Measurements from ENCODE around the gene WNT11. TPM values are rescaled to one million over a fixed set of nuclear protein-coding genes. Genes with fewer than 3 reads are reported as not detected.

WNT11 gene
- total RNA-seq, 6 experiments from 2014 or later: not detected

DNA sequence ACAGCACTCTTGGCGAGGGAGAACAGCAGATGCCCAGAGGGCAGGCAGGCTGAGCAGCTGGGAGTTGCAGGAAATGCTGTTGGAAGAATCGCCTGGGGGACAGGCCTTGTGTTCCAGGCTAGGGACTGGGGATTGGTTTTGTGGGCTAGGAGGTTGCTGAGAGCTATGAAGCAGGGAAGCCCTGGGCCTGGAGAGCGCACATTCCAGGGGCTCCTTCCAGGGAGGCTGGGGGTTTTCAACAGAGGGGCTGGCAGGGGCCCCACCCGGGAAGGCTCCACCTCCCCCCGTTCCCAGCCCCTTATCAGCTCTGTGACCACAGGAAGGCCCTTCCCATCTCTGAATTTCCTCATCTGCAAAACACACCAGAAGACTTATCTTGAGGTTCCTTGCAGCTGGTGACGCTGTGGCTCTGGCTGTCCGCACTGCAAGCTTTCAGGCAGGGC lies 21.7 kb downstream of the WNT11 start:
- no peak overlapping the region for H3K27ac Mint-ChIP-seq
- H3K4me3 Mint-ChIP-seq: no peak overlapping the region
- no peaks in the 10 kb centered on the region for H3K36me3 Mint-ChIP-seq (ENCODE audit: low read depth)
- H3K27me3 Mint-ChIP-seq (ENCODE audit: insufficient read depth): peaks cover 26% of the 10 kb centered on the region
- no peaks in the 10 kb centered on the region for H3K9me3 Mint-ChIP-seq
- TF ChIP-seq, protein P1, sequence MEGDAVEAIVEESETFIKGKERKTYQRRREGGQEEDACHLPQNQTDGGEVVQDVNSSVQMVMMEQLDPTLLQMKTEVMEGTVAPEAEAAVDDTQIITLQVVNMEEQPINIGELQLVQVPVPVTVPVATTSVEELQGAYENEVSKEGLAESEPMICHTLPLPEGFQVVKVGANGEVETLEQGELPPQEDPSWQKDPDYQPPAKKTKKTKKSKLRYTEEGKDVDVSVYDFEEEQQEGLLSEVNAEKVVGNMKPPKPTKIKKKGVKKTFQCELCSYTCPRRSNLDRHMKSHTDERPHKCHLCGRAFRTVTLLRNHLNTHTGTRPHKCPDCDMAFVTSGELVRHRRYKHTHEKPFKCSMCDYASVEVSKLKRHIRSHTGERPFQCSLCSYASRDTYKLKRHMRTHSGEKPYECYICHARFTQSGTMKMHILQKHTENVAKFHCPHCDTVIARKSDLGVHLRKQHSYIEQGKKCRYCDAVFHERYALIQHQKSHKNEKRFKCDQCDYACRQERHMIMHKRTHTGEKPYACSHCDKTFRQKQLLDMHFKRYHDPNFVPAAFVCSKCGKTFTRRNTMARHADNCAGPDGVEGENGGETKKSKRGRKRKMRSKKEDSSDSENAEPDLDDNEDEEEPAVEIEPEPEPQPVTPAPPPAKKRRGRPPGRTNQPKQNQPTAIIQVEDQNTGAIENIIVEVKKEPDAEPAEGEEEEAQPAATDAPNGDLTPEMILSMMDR (IDR thresholded peaks at IDR 0.05): no peak
- peak; percentile 52 for DNase-seq
- peaks cover 32% of the 10 kb centered on the region for H3K4me1 Mint-ChIP-seq (ENCODE audit: low read depth)

DNA sequence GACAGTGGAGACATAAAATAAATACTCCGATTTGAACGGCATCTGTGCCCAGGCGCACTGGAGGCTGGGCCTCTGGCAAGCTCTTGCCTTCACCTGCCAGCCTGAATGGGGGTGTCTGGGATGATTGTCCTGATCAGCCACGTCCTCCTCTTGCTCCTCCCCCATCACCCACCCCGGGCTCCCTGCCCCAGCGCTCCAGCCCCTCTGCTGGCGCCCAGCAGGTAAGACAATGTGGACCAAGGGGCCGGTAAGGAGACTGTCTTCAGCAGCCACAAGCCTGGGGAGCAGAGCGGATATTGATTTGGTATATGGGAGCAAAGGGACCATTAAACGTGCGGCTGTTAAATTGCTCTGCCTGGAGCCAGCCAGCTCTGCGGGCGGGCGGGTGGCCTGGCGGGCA lies 24.9 kb downstream of the WNT11 start:
- Mint-ChIP-seq H3K4me1 (ENCODE audit: low read depth) (peaks cover 32% of the 10 kb centered on the region), H3K4me3 (no peak overlapping the region), H3K27me3 (ENCODE audit: insufficient read depth) (peaks cover 21% of the 10 kb centered on the region), H3K36me3 (ENCODE audit: low read depth) (no peaks in the 10 kb centered on the region), H3K9me3 (no peaks in the 10 kb centered on the region), H3K27ac (no peak overlapping the region)
- no peak for DNase-seq
- TF ChIP-seq, protein P1 (IDR thresholded peaks at IDR 0.05): no peak

DNA sequence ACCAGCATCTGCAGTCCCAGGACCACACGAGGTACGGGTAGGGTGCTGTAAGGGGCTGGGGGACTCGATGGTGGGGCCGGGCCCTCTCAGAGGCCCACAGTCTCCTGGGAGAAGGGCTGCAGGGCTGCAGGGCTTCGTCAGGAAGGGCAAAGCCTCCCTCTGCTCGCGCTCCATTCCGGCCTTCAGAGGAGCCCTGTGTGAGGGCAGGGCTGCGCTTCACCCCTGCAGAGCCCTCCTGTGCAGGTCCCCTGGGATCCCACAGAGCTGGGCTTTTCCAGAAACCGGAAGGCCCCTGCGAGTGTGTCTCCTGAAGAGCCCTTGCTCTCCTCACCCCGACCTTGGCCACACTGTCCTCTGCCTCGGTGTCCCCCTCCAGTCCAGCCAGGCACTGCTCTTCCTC lies 27.2 kb downstream of the WNT11 start:
- H3K4me1 Mint-ChIP-seq (ENCODE audit: low read depth): peaks cover 12% of the 10 kb centered on the region
- no peak for DNase-seq
- H3K4me3 Mint-ChIP-seq: no peak overlapping the region
- no peaks in the 10 kb centered on the region for H3K36me3 Mint-ChIP-seq (ENCODE audit: low read depth)
- no peak overlapping the region for H3K27ac Mint-ChIP-seq
- H3K9me3 Mint-ChIP-seq: no peaks in the 10 kb centered on the region
- TF ChIP-seq, protein P1 (IDR thresholded peaks at IDR 0.05): no peak
- H3K27me3 Mint-ChIP-seq (ENCODE audit: insufficient read depth): peaks cover 19% of the 10 kb centered on the region

DNA sequence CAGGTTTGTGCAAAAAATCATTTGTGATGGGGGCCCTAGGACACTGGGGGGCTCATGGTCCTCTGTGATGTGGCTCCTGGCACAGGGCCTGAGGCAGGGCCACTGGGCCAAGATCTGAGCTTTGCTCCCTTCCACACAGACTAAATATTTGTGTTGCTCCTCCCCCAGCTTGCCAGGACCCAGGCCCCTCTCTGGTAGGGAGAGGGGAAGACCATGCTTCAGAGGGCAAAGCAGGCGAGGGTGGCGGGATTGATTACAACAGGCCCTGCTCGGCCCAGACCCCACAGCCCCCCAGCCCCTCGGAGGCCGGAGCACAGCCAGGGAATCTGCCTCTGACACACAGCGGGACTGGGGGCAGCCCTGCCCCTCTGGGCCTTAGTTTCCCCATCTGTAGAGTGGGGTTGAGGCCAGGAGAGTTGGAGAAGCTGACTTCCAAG lies 29.0 kb downstream of the WNT11 start:
- TF ChIP-seq, protein P1 (IDR thresholded peaks at IDR 0.05): no peak
- Mint-ChIP-seq H3K4me3 (no peak overlapping the region), H3K9me3 (no peaks in the 10 kb centered on the region), H3K36me3 (ENCODE audit: low read depth) (no peaks in the 10 kb centered on the region), H3K4me1 (ENCODE audit: low read depth) (peaks cover 10% of the 10 kb centered on the region), H3K27ac (no peak overlapping the region), H3K27me3 (ENCODE audit: insufficient read depth) (peaks cover 25% of the 10 kb centered on the region)
- no peak for DNase-seq

DNA sequence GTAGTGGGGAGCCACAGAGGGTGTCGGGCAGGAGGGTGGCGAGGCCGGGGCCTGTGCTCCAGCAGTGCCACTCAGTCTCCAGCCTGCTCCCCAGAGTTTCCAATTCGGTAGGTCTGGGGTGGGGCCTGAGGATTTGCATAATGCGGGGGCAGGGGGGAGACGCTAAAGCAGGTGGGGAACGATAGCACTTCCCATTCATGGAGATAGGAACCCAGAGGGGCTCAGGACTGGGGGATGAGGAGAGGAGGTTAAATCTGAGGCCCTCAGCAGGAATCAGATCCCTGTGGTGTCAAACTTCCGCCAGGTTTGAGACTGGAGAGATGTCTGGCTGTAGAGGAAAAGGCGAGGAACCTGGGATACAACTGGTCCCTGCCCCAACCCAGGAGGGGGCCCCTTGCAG lies 29.8 kb downstream of the WNT11 start:
- no peak overlapping the region for H3K27ac Mint-ChIP-seq
- TF ChIP-seq, protein P1 (IDR thresholded peaks at IDR 0.05): no peak
- no peaks in the 10 kb centered on the region for H3K36me3 Mint-ChIP-seq (ENCODE audit: low read depth)
- H3K4me3 Mint-ChIP-seq: no peak overlapping the region
- no peak for DNase-seq
- no peaks in the 10 kb centered on the region for H3K9me3 Mint-ChIP-seq
- peaks cover 26% of the 10 kb centered on the region for H3K27me3 Mint-ChIP-seq (ENCODE audit: insufficient read depth)
- peaks cover 10% of the 10 kb centered on the region for H3K4me1 Mint-ChIP-seq (ENCODE audit: low read depth)

DNA sequence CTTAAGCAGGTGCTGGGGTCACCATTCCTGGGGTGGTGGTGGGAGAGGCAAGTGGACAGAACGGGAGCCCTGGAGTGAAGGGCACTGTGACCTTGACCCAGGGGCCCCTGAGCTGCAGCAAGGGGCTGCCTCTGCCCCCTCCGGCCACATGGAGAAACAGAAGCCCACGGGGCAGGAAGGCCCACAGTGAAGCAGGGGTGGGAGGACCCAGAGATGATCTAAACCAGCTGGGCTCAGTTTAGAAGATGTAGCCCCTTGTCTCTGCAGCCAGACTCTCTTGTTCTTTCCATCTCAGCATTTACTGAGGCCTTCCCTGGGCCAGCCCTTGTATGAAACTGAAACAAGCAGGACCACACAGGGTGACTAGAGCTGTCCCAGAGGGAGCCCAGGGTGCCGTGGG lies 30.5 kb downstream of the WNT11 start:
- no peaks in the 10 kb centered on the region for H3K9me3 Mint-ChIP-seq
- TF ChIP-seq, protein P1 (IDR thresholded peaks at IDR 0.05): no peak
- DNase-seq: no peak
- H3K4me3 Mint-ChIP-seq: no peak overlapping the region
- H3K27ac Mint-ChIP-seq: no peak overlapping the region
- peaks cover 26% of the 10 kb centered on the region for H3K27me3 Mint-ChIP-seq (ENCODE audit: insufficient read depth)
- no peaks in the 10 kb centered on the region for H3K36me3 Mint-ChIP-seq (ENCODE audit: low read depth)
- peaks cover 10% of the 10 kb centered on the region for H3K4me1 Mint-ChIP-seq (ENCODE audit: low read depth)

Measured in HFFc6 (cell line).